ENCODE results near the gene CACNA2D3.
"Not testable (repeated sequence)": the region's sequence is repeated elsewhere in the genome, so short reads cannot be mapped to it uniquely, and the experiment has no call there.

CACNA2D3 gene

DNA sequence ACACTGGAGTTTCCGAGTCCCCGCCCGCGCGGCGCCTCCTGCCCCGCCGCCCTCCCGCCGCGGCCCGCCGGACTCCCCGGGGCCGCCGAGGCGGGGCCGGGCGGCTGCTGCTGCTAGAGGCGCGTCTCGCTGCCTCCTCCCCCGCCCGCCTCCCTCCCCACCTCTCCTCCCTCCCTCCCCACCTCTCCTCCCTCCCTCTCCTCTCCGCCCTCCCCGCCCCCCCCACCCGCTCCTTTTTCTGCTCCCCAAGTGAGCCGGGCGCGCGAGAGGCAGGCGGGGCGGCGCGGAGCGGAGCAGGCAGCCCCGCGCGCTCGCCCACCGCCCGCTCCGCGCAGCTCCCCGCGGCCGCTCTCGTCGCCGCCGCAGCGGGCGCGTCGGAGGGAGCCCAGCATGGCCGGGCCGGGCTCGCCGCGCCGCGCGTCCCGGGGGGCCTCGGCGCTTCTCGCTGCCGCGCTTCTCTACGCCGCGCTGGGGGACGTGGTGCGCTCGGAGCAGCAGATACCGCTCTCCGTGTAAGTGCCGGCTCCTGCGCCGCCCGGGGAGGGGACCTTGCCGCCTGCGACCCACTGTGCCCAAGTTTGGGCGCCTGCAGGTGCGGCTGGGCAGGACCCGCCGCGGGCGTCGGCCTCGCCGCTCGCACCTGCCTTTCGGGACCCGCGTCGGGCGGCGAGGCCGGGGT lies at the start of gene CACNA2D3:
CACNA2D3 (plus strand) TSS at position 229 of the 679 bp plus-strand sequence.
- DNase-seq = peak in 29 of 58 donors; percentile 14 to 67 (median 45)

GRCh38 chr3:54073386-54073785 lies 49.0 kb upstream of the CACNA2D3 start:
- no peak for DNase-seq

- DNase-seq = no peak
Observed at GRCh38 chr3:54079314-54079713, 43.0 kb upstream of the CACNA2D3 start.

DNA sequence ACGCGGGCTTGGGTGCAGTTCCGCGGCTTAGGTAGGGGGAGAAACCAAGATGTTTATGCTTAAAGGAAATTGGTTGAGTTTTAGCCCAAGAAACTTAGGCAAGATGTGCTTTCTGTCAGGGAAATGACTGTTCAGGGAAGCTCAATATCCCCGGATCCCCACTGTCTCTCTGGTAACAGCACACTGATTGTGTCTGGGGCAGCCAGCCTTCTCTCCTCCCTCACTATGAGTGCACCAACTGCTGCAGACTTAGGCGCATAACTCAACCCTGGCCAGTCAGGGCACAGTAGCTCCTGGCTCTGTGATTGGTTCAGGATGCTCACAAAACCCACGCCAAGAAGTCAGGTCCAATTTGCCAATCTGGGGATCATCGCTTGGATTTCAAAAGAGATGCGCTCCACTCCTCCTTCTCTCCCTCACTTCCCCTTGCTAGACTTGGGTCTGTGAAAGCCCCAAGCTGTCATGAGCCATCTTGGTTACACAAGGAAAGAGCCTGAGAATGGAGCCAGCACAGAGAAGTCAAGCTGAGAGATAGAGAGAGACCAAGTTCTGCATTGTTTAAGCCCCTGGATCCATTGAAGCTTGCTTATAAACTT lies 42.5 kb upstream of the CACNA2D3 start:
- DNase-seq = no peak

- DNase-seq = no peak
Observed at GRCh38 chr3:54083921-54084320, 38.4 kb upstream of the CACNA2D3 start.

DNA sequence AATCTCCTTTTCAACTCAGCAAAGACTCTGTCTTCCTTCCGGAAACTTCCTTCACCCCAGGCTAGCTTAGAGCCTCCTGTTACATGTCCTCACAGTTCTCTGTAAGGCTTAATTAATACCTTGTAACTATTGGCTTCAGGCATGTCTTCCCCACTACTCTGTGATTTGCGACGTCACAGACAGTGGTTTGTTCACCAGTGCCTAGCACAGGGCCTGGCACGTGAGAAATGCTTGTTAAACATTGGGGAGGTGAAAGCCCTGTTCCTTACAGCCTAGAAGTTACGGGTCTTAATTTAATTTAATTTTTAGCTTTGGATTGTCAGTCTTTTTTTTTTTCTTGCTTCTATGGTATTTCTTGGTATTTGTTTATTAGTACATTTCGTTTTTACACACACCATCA lies 36.4 kb upstream of the CACNA2D3 start:
- no peak for DNase-seq

- no peak for DNase-seq
Observed at GRCh38 chr3:54086652-54087405, 35.5 kb upstream of the CACNA2D3 start.

DNA sequence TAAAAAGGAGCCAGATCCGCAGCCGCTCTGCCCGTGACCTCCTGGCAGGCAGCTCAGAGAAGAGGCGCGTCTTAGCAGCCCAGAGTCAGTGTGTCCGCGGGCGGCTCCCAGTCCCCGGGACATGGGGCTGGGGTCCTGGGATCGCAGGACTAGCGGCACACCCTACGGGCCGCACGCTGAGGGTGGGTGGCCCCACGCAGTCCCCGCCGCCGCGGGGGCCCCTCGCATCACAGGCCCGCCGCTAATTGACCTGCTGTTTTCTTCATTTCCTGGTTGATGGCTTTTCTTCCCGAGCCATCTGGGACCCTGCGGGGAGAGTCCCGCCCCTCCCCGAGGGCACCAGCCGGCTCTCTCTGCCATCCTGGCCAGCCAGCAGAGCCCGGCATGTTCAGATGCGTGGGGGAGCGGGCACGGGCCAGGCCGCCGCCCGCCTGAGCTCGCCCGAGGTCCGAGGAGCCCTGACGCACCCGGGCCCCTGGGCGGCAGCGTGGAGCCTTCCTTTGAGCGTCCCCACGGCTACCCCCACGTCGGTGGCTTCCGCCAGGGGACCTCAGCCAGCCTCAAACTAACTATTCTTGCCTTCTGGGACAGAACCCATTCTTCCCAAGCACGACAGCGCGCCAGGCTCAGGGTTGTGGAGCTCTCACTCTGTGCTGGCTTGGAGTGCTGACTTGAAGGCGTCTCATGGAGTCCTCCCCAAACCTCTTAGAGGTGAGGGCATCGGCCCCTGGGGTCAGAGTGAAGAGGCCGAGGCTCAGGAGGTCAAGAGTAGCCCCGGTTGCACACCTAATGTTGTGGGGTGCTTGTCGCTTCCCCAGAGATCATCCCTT lies 34.6 kb upstream of the CACNA2D3 start:
- peak in 1 of 58 donors; percentile 4 for DNase-seq

GRCh38 chr3:54093491-54094248 lies 28.7 kb upstream of the CACNA2D3 start:
- DNase-seq = no peak

- DNase-seq = no peak
Observed at GRCh38 chr3:54094926-54095325, 27.4 kb upstream of the CACNA2D3 start.

DNA sequence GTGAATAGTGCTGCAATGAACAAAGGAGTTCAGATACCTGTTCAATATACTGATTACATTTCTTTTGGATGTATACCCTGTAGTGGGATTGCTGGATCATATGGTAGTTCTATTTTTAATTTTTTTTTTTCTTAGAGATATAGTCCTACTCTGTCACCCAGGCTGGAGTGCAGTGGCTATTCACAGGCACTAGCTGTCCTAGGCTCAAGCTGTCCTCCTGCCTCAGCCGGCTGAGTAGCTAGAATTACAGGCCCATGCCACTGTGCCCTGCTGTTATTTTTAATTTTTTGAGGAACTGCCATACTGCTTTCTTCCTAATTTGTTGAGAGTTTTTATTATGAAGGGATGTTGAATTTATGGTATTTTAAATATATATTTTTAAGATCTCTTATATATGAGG lies 23.0 kb upstream of the CACNA2D3 start:
- DNase-seq = no peak

DNA sequence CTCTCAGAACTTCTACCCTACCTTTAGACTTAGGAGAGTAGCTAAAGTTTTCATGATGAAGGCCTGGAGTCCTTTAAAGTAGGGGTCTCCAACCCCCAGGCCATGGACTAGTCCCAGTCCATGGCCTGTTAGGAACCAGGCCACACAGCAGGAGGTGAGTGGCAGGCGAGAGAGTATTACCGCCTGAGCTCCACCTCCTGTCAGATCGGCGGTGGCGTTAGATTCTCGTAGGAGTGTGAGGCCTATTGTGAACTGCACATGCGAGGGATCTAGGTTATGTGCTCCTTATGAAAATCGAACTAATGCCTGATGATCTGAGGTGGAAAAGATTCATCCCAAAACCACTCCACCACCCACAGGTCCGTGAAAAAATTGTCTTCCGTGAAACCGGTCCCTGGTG lies 18.3 kb upstream of the CACNA2D3 start:
- no peak for DNase-seq

DNA sequence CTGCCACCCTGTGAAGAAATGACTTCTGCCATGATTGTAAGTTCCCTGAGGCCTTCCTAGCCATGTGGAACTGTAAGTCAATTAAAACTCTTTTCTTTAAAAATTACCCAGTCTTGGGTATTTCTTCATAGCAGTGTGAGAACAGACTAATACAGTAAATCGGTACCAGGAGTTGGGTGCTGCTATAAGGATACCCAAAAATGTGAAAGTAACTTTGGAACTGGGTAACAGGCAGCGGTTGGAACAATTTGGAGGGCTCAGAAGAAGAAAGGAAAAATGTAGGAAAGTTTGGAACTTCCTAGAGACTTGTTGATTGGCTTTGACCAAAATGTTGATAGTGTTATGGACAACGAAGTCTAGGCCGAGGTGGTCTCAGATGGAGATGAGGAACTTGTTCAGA lies 6.2 kb upstream of the CACNA2D3 start:
- DNase-seq = not testable (repeated sequence)

DNA sequence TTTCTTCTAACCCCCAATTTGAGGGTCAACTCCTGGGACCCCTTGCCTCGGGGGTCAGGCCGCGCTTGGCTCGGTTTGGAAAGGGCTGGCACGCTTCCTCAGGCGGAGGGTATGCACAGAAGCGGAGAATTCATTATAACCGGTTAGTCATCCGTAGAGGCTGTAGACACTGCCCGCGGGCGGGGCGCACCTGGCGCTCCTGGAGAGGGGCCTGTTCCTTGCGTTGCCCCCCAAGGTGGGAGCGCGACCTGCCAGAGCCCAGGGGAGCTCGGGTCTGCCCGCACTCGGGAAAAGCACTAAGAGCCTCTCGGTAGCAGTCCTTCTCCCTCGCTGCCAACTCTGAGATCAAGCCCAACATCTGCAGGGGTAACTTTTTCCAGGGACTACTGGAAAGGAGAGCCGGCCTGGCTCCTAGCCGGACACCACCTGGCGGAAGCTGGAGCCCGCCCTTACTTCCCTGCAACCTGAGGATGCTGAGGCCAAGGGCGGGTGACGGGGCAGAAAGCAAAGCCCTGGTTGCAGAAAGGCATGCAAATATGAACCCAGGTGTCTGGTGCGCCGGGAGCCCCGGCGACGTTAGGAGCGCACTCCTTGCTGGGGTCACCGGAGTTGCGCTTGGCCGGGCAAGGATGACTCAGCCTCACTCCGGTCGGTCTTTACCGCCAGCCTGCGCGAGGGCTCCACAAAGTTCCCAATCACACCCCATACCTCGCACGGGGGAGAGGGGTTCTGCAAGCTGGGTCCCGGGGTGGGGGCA lies 1.5 kb upstream of the CACNA2D3 start:
- DNase-seq = peak in 2 of 58 donors; percentile 13 to 19

DNA sequence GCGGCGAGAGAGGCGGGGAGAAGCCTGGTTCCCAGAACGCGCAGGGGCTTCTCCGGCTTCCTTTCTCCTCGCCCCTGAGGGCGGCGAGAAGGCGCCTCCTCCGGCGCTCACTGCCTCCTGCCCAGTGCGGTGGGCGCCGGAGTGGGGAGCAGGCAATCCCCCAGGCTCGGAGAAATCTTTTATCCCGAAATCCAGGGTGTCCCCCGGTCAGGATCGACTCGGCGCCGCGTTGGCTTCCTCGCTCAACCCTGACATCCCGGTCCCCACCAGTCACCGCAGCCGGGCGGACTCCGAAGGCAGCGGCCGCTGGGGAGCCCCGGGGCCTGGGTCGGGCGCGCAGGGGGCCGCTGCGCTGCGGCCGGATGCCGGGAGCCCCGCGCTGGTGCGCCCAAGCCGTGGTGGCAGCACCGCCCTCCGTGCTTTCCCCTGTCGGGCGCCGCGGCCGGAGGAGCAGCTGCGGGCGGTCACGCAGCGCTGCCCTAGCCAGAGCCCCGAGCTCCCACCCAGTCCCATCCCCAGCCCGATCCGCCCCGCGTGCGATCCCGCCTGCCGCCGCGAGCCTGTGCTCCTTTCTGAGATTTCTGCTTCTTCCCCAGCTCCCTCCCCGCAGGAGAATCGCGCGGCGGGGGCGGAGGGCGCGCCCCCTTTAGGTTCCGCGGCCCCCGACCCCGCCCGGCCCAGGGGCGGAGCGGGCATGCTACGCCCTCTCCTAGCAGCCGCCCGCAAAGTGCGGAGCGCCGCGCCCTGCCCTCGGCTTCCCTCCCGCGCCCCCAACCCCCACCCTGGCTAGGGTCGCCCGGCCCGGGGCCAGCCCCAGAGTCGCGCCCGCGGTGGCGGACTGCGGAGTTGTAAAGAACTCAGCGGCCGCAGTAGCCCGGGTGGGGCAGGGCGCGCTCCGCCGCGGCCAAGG lies 683 bp upstream of the CACNA2D3 start:
- DNase-seq = peak in 11 of 58 donors; percentile 23 to 67 (median 53)

DNA sequence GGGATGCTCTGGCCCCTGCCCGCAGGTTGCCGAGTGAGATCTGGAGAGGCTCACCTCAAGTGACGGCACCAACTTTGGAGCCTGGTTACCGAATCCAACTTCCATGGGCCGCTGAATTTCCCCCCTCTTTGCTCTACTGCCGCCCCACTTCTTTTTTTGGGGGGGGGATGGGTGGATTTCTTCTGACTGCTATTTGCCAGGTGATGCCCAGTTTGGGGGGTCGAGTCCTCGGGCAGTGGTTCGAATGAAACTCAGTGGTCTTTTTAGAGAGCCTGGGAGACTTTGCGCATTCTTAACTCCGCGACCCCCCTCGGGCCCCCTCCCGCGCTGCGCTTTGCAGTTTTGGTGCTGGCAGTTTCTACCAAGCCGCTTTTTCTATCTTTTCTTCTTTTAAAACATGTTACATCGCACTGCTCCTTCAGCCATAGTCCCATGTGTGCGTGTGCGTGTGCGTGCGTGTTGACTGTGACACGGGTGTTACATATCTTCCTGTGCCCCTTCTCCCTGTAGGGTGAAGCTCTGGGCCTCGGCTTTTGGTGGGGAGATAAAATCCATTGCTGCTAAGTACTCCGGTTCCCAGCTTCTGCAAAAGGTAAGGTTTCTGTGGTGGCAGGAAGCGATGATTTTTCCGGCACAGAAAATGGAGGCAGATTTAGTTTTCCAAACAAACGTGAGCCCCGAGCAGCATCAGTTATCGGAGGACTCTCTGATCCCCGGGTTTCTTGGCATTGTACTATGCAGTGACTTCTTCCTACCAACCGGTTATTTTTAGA lies 837 bp downstream of the CACNA2D3 start:
- DNase-seq = peak in 2 of 58 donors; percentile 18 to 26

- no peak for DNase-seq
Observed at GRCh38 chr3:54123776-54124196, 1.4 kb downstream of the CACNA2D3 start.

DNA sequence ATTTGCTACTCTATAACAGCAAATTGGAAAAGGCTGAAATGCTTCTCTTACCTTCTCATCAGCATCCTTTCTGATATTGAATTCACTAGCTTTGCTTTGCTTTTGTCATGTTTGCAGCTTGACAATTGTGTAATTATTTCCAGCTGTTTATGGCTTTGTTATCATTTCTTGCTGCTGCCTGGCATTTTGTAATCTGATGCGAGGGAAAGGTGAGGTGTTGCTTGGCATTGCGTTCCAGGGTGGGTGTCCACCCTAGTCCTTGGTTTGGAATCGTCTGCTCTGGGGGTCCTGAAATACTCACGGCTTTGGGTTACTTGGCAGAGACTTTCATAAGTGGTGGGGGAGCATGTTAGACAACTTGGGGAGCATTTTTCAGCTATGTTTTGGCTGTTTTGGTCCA lies 2.9 kb downstream of the CACNA2D3 start:
- no peak for DNase-seq
